HG02642 (cell line): ENCODE results near the gene MSRB3.

ENCODE experiments used
- ATAC-seq: cut with Tn5 transposase; IDR thresholded peaks from one replicate; pipeline ENCODE4 v1.9.1; 2021; ENCODE audit warnings: mild to moderate bottlenecking; ENCODE audit not compliant: unreplicated experiment, poor library complexity

Gene MSRB3

DNA sequence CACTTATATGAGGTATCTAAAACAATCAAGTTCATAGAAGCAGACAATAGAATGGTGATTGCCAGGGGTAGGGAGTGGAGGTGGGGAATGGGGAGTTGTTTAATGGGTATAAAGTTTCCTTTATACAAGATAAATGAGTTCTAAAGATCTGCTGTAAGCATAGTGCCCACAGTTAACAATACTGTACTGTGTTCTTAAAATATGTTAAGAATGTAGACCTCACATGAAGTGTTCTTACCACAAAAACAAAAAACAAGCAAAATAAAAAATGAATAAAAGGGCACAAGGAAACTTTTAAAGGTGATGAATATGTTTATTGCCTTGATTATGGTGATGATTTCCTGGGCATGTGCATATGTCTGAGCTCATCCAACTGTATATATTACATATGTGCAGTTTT lies 211.8 kb downstream of the MSRB3 start:
- ATAC-seq, result no peak

DNA sequence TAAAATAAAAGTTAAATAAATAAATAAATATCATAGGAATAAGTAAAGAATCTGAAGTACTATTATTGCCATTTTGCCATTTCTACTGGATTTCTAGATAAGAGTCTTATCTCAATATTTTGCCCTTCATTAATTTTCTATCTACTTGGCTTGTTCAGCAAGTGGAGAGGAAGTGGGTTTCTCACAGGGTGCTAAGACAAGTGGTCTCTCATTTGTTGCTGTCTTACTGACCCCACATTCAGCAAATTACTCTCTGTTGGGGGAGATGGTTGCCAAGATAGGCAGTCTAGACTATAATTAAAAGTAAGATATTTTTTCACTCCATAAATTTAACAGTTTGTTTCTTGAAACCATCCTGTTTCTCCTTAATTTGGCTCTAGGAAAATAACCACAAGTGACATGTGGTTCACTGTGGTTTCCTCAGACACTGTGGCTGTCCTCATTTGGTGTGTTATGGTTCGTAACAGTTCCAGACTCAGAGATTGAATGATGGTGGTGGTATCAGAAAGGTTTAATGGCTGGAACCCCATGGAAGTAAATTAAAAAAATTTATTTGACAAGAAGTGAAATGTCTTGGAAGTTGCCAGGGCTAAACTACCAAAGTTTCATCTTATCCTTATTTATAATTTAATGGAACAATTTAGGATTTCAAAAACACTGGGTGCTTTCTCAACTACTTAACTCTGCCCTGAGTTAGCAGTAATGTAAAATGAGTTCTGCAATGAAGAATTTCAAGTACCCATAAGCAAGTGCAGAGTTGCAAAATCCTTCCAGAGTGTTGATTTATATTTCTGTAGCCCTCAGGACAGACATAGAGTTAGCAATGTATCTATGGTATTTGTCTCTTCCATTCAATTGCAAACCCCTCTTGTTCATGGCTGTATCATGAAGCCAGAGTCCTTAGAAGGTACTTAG lies 214.8 kb downstream of the MSRB3 start:
- ATAC-seq, result no peak

- ATAC-seq, result no peak
These were observed 215.4 kb downstream of the MSRB3 start for GRCh38 chr12:65493913-65494245.

GRCh38 chr12:65494537-65494936 lies 216.1 kb downstream of the MSRB3 start:
- ATAC-seq, result no peak

DNA sequence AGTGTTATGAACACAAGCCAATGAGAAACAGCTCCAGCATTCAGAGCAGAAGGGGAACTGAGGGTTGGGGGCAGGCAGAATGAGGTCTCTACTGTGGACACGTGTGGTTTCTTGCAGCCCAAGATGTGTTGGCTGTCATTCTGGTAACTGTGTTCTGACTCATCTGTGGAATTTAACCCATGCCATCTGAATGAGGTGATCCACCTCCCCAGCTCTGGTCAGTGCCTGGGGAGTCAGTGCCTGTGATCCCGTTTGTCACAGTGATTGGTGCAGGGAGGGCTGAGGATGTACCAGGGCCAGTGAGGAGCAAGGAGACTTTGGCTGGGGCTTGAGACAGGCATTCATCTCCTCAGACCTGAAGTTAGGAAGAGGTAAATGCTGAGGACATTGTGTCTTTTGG lies 216.8 kb downstream of the MSRB3 start:
- no peak for ATAC-seq

- ATAC-seq, result no peak
These were observed 218.1 kb downstream of the MSRB3 start for GRCh38 chr12:65496617-65497016.

DNA sequence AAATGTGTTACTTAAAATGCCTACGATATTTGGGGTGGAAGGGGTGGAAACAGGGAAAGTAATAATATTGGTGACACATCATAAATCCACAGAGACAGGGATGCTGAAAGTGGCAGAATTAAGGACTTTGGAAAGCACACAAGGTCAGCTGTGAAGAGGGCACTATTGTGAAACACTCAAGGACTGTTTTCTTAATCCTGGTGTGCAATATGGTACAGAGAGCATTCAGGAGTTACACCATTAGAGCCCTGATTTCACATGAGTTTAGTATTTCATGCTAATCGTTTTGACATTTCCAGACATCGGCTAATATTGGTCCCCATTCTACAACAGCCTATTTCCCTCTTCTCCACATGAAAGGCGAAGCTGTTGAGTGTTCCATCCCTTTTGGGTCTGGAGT lies 219.2 kb downstream of the MSRB3 start:
- no peak for ATAC-seq

DNA sequence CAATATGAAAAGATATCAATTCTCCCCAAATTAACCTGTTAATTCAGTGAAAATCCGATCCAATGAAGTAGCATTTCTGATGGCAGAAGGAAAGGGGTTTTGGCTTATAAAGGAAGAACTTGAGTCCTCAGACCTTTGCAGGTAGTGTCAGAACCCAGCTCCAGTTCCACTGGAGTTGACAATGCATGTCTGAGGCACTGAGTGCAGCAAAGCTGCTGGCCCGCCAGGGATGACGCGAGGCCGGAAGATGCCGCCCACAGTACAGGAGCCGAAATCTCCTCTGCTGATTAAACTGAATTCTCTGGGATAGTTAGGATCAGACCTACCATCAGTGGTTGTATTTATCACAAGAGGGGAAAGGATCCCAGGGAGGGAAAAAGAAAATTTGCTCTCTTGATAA lies 220.7 kb downstream of the MSRB3 start:
- no peak for ATAC-seq

DNA sequence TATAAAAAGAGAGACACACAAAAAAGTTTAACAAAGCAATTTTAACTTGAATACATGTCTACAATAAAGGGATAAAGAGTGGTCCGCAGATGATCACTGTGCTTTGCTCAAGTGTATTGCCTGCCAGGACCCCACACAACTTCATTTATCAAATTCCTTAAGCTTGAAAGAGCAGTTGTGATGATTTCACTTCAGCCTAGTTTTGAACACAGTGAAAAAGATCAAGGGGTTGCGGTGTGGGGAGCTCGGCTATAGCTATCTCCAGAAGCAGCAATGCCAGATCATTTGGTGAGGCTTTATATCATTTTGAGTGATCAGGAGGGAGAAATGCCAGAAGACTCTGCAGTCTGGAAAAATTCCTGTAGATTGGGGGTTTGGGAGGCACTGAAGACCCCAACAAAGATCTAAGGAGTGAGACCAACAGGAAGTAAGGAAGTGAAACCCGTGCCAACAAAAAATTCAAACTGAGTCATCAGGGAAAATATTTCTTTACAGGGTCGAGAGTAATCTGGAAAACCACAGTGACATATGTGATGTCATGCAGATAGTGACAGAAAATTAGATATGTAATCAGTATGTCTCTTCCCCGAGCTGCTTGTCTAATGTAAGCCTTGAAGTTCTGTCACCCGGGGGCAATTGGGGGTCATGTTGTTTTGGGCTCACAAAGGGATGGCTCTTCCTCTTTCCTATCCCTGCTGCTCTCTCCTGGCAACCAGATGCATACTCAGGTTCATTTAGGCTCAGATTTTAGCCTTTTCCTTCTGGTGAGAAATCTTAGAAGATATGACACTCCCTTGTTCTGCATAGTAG lies 221.8 kb downstream of the MSRB3 start:
- ATAC-seq, result no peak

DNA sequence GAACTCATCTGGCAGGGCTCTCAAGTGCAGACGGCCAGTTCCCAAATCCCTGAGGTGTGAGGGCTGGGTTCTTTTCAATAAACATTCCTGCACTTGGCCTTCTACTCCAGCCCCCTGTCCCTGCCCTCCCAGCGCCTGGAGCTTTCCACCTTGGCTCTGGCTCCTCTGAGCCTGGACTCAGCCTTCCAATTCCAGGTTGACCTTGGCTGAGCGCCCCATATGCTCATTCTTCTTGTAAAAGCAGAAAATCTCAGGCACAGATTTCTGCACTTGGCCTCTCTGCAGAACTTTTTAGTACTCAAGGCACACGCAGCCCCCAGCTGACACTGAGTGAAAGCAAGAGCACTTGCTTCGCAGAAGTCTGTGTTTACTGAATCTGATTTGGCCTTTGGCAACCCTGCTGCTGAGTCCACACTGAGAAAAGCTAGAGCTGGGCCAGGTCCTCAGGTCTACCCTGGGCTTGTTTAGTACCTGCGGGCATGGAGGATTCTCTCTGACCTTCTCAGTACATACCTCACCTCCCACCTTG lies 222.7 kb downstream of the MSRB3 start:
- no peak for ATAC-seq

DNA sequence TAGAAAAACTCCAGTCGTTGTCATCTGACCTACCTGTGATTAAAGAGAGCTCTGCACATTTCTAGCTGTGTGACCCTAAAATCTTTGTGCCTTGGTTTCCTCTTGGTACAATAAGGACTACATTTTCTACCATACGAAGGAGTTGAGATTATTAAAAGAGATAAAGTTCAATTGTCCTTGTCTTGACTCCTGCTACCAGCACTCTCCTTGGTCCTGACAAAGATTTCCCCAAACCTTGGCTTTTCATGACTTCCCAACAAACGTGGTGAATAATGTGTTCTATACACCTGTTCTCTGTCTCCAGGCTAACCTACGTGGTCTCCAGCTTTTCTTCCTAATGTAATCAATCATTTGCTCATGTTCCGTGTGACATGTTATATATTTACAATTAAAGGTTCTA lies 223.5 kb downstream of the MSRB3 start:
- no peak for ATAC-seq

DNA sequence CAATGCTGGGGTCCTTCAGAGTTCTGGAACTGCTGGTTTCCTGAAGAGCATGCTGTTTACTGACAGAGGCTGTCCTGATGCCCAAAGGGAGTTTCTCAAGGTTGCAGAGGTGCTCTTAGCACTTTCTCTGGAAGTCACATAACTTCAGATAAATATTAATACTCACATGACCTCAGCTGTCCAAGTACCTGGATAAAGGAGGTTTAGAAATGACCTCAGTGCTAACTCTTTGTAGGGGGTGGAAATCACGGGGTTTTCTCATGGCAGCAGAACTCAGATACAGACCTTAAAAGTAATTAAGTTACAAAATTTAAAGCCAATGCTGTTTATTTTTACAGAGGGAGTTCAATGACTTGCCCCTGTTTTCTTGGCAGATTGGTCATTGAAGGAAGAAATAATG lies 225.9 kb downstream of the MSRB3 start:
- ATAC-seq, result no peak

DNA sequence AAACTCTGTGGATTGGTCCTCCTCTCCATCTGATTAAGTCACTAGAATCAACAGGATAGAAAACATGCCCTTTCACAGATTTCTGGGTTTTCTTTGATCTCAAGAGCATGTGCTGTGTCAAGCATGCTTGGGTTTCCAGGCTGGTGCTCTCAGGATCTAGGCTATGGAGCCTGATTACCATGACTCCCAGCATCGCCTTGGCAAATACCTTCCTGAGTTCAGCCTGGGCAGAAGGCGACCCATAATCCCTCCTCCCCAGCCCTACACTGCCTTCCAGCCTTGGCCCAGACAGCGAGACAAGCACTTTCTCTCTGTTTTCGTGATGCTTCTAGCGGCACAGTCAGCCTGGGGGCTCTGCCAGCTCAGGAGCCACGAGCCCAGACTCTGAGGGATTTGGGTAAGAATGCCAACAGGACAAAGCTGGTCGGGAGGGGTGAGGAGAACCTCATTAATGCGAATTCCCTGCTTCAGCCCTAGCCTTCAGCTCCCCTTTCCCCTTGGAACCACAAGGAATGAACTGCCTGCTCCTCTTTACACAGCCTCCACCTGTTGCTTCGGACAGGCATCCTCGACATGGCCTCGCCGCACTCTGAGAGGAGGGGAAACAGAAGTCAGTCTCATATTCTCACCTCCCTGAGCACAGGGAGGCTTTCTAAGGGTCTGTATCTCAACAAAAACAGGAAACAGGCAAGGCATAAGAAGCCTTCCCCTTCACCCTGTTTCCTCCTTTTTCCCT lies 227.1 kb downstream of the MSRB3 start:
- no peak for ATAC-seq

- ATAC-seq, result no peak
These were observed 230.0 kb downstream of the MSRB3 start for GRCh38 chr12:65508276-65509035.

GRCh38 chr12:65510007-65510406 lies 231.5 kb downstream of the MSRB3 start:
- no peak for ATAC-seq

DNA sequence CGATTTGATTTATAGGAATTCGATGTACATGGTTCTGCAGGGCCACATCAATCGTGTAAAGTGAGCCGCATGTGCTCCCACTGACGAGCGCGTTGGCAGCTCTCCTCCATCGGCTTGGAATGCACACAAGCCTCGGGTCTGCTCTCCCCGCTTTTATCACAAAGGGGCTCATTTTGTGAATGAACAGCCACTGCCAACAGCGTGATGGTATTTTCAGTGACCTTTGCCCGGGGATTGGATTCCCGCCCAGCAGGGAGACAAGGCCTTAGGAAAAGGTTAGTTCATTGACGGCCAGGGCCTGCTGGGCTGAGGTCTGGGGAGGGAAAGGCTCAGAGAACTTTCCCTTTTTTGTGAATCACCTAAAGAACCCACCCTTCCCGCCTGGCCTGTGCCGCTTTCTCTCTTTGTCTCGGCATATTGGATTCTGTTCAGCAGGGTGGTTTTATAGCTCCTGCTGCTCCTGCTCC lies 232.1 kb downstream of the MSRB3 start:
- ATAC-seq, result no peak

DNA sequence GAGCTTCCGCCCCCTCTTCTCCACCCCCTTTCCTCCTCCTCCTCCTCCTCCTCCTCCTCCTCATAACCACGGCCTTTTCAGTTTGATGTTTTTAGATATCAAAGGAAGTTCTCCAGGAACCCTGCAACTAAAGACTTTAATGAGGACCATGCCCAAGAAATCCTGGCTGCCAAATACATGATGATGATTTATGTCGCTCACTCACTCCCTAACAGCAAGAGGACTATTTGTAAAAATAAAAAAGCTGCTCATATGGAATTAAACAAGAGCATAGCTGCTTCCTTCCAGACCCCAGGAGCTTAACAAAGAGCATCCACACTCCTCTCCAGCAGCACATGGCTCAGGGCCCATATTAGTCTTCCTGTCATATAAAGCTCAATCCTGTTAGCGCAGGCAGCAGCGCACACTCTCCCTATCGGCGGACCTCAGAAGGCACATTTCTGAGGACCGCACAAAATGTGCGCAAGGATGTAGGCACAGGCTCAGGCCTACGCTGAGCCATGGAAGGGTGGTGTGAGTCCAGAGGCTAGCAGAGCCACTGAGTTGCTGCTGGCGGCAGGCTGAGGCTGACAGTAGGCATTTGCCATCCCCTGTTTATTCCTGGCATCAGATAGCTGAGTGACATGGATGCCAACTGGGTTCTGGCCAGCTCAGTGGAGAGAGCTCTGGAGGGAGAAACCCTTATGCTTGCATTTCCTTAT lies 232.8 kb downstream of the MSRB3 start:
- ATAC-seq, result no peak

- ATAC-seq, result no peak
These were observed 233.4 kb downstream of the MSRB3 start for GRCh38 chr12:65511912-65512311.
